HepG2 (cell line): ENCODE results near the gene PTGER4. TPM values are rescaled to one million over a fixed set of nuclear protein-coding genes. Genes with fewer than 3 reads are reported as not detected.

Experiments used
- ATAC-seq: fragments of 200-7000 bp; cut with Tn5 transposase; 3 replicates; pipeline ENCODE4 v1.9.1; 2020; ENCODE audit warnings: mild to moderate bottlenecking, moderate library complexity
- BruUV-seq: library from RNA; stranded (reverse); fragments of 400-500 nt; replicated peaks from 2 replicates; lab custom pipeline; 2021; lab: Mats Ljungman, UMichigan
- CTCF ChIA-PET: fragments of 300-600 bp; formaldehyde crosslinking; extraction: SDS; loops from one replicate; lab custom pipeline; 2021; ENCODE audit warnings: low total read pairs, inconsistent platforms, low intra/inter-chr PET ratio; lab: Yijun Ruan, JAX
- POLR2A ChIA-PET: fragments of 350-600 bp; sonication (Branson Sonifier 250); formaldehyde crosslinking; loops from one replicate; lab custom pipeline; 2020; ENCODE audit warnings: antibody characterized with exemption, inconsistent platforms; lab: Yijun Ruan, JAX
- DNase-seq: peaks from one replicate; pipeline ENCODE4 v3.0.0-alpha.2; 2015; ENCODE audit warnings: low spot score
- FAIRE-seq: peaks from 3 replicates; lab custom pipeline; 2011; peaks lifted over from hg19 to GRCh38; lab: Jason Lieb, UNC
- H2AFZ ChIP-seq: one replicate; pipeline ENCODE4 v1.6.1; 2011; ENCODE audit warnings: low read length, inconsistent platforms
- H3K27ac ChIP-seq: fragments of 300-600 bp; 3 replicates; pipeline ENCODE4 v1.8.0; 2011; ENCODE audit warnings: mixed run types, mild to moderate bottlenecking, mixed read lengths, low read length, inconsistent platforms; ENCODE audit not compliant: insufficient read depth; ENCODE audit errors: extremely low read length
- H3K27me3 ChIP-seq, 2 experiments: fragments of 200-600 bp in 1 of 2; 2 replicates in 1 of 2; 3 replicates in 1 of 2; pipeline versions ENCODE4 v1.6.0 to v1.8.0; 2011; ENCODE audit warnings: low read length in 2 of 2, mild to moderate bottlenecking in 2 of 2, moderate library complexity in 2 of 2, inconsistent platforms in 1 of 2; ENCODE audit not compliant: insufficient read depth in 2 of 2, control insufficient read depth in 1 of 2
- H3K36me3 ChIP-seq, 2 experiments: fragments of 200-600 bp in 1 of 2; replicated peaks in 1 of 2; 2 replicates in 1 of 2; 3 replicates in 1 of 2; pipeline versions ENCODE4 v1.5.1 to v1.8.0; 2011; ENCODE audit warnings: low read length in 2 of 2, inconsistent platforms in 1 of 2; ENCODE audit not compliant: insufficient read depth in 2 of 2, control insufficient read depth in 1 of 2
- H3K4me1 ChIP-seq: 2 replicates; pipeline ENCODE4 v1.5.1; 2012; ENCODE audit warnings: low read length, inconsistent platforms; ENCODE audit not compliant: insufficient read depth
- H3K4me2 ChIP-seq: 2 replicates; pipeline ENCODE4 v1.6.0; 2011; ENCODE audit warnings: low read depth, low read length, inconsistent platforms
- H3K4me3 ChIP-seq, 3 experiments: fragments of 200-600 bp in 1 of 3; sonication (generic), shearing (Covaris generic) in 1 of 3; replicated peaks in 1 of 3; 2 replicates each; pipeline ENCODE4 v1.5.1; 2011 to 2016; ENCODE audit warnings: low read length in 3 of 3, inconsistent platforms in 2 of 3, low read depth in 2 of 3, mild to moderate bottlenecking in 2 of 3, control low read depth in 1 of 3, mixed read lengths in 1 of 3; ENCODE audit not compliant: insufficient read depth in 1 of 3
- H3K79me2 ChIP-seq: one replicate; pipeline ENCODE4 v1.6.1; 2011; ENCODE audit warnings: low read length, inconsistent platforms; ENCODE audit not compliant: insufficient read depth
- H3K9ac ChIP-seq: 2 replicates; pipeline ENCODE4 v1.6.0; 2011; ENCODE audit warnings: mild to moderate bottlenecking, low read depth, low read length, inconsistent platforms; ENCODE audit not compliant: insufficient read depth
- H3K9me3 ChIP-seq: 2 replicates; pipeline ENCODE4 v1.5.1; 2012; ENCODE audit warnings: mild to moderate bottlenecking, low read length
- H4K20me1 ChIP-seq: 2 replicates; pipeline ENCODE4 v1.6.0; 2011; ENCODE audit warnings: inconsistent platforms, mild to moderate bottlenecking, low read length, moderate library complexity; ENCODE audit not compliant: insufficient read depth
- ASH2L ChIP-seq: fragments of 300-600, 200-600 bp; sonication (generic); IDR thresholded peaks from 2 replicates; pipeline ENCODE4 v1.7.0; 2017; ENCODE audit warnings: low read depth, mild to moderate bottlenecking, moderate library complexity, mixed read lengths, low read length; ENCODE audit not compliant: insufficient read length
- CBX1 ChIP-seq: IDR thresholded peaks from one replicate; pipeline ENCODE4 v1.6.1; 2016; ENCODE audit warnings: antibody characterized with exemption, low read depth
- YY1 ChIP-seq: IDR thresholded peaks from 2 replicates; pipeline ENCODE4 v1.6.1; 2011; ENCODE audit warnings: low read length, low read depth, moderate library complexity, mild to moderate bottlenecking; ENCODE audit not compliant: insufficient read depth, insufficient replicate concordance
- ZNF333 ChIP-seq: sonication (generic); formaldehyde crosslinking; IDR thresholded peaks from 2 replicates; pipeline ENCODE4 v1.4.0; 2020; ENCODE audit warnings: mild to moderate bottlenecking, missing genetic modification reagents, borderline replicate concordance
- WGBS: methylation state at CpG from one replicate; pipeline ENCODE4 v1.1.6; 2017; ENCODE audit warnings: low lambda C conversion rate; 5-methylcytosine and 5-hydroxymethylcytosine counted together
- in situ Hi-C: cut with HindIII; loops from 2 replicates; pipeline ENCODE4 v1.10.0; 2017; ENCODE audit warnings: low pct_unique_long_range_greater_than_20kb; ENCODE audit not compliant: extremely low pct_ligation_motif_present
- intact Hi-C: fragments of 100-400 bp; cut with micrococcal nuclease; formaldehyde crosslinking; loops from one replicate; pipeline ENCODE4 v1.10.0; 2022; ENCODE audit not compliant: unreplicated experiment
- polyA plus RNA-seq, 8 experiments: library from polyadenylated mRNA; depleted of rRNA in 3 of 8; stranded (reverse) in 7 of 8; unstranded in 1 of 8; fragments of >200 nt; fragmentation: Illumina TruSeq in 4 of 8; extraction: Trizol in 4 of 8; gene quantifications; 2 replicates each; pipeline versions ENCODE4 v1.2.1 to v1.2.3, GENCODE V29; 2011 to 2016; ENCODE audit warnings: low read depth in 4 of 8, missing spikeins in 1 of 8, mixed read lengths in 1 of 8; ENCODE audit not compliant: insufficient read depth in 1 of 8
- total RNA-seq, 5 experiments: library from RNA; depleted of rRNA; stranded (reverse); fragments of >200 nt; fragmentation: Illumina TruSeq; extraction: Trizol; gene quantifications; 2 replicates each; pipeline ENCODE4 v1.2.3, GENCODE V29; 2016; ENCODE audit warnings: low read depth in 1 of 5
- TF ChIP-seq, protein P1 (sequence below): sonication (generic); formaldehyde crosslinking; IDR thresholded peaks from 2 replicates; pipeline ENCODE4 v1.5.0; 2020; ENCODE audit warnings: missing genetic modification reagents
- TF ChIP-seq, protein P2 (sequence below): sonication (generic); formaldehyde crosslinking; IDR thresholded peaks from 2 replicates; pipeline ENCODE4 v1.8.0; 2022; ENCODE audit warnings: mild to moderate bottlenecking, missing genetic modification reagents, moderate library complexity
- TF ChIP-seq, protein P3 (sequence below): sonication (generic); formaldehyde crosslinking; IDR thresholded peaks from 2 replicates; pipeline ENCODE4 v1.4.0; 2020; ENCODE audit warnings: missing genetic modification reagents
- TF ChIP-seq, protein P4 (sequence below): sonication (generic); formaldehyde crosslinking; IDR thresholded peaks from 2 replicates; pipeline ENCODE4 v1.5.1; 2020; ENCODE audit warnings: mild to moderate bottlenecking, moderate library complexity, missing genetic modification reagents

Gene PTGER4
- total and polyA plus RNA-seq, 2 of the 13 experiments (the other 11 are each of a cell fraction or from before 2014, with no cell fraction given), result 0.01 to 0.11 TPM

DNA sequence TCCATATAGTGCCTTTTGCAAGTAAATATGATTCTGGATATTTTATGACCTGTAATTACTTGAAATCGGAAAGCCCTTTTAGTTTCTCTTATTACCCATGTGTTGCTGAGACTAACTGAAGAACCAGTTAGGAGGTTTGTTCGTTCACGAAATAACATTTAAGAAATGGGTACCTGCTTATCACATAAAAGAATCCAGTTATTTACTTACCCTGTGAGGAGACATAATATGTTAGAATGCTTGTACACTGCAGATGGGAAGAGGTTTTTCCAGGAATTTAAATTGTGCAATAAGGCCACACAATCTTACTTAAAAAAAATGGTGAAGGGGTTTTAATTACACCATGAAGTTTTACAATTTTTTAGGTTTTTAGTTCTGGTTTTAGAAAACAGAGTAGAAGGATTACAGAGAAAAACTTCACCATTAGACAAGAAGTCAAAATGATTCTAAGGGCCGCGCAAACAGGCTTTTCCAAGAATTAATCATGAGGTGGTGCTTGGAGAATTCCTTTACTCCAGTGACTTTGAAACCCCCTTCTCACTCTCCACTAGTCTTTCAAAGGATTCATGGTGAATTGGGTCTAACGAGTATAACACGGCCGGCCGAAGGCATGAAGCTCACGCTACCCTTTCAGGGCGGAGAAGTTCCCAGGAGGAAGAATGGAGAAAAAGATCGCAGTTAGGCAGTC is 1.1 kb upstream of the PTGER4 start:
- H3K4me3 ChIP-seq, result peak overlapping the region in 2 of 3 experiments; percentile 61 to 75; a peak in 3 of 6 replicates
- ATAC-seq (no peak), DNase-seq (no peak), FAIRE-seq (no peak)
- H3K4me1 ChIP-seq, result peaks cover 12% of the 10 kb centered on the region; the same call in 1 of the 2 replicates
- BruUV-seq, result no TSS peak
- TF ChIP-seq, protein P1, sequence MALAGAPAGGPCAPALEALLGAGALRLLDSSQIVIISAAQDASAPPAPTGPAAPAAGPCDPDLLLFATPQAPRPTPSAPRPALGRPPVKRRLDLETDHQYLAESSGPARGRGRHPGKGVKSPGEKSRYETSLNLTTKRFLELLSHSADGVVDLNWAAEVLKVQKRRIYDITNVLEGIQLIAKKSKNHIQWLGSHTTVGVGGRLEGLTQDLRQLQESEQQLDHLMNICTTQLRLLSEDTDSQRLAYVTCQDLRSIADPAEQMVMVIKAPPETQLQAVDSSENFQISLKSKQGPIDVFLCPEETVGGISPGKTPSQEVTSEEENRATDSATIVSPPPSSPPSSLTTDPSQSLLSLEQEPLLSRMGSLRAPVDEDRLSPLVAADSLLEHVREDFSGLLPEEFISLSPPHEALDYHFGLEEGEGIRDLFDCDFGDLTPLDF, result no peak
- TF ChIP-seq, protein P2, sequence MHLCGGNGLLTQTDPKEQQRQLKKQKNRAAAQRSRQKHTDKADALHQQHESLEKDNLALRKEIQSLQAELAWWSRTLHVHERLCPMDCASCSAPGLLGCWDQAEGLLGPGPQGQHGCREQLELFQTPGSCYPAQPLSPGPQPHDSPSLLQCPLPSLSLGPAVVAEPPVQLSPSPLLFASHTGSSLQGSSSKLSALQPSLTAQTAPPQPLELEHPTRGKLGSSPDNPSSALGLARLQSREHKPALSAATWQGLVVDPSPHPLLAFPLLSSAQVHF (CRISPR knock-in tag), result no peak
- TF ChIP-seq ZNF333 (CRISPR knock-in tag), result no peak
- no peak for TF ChIP-seq CBX1
- TF ChIP-seq, protein P3, sequence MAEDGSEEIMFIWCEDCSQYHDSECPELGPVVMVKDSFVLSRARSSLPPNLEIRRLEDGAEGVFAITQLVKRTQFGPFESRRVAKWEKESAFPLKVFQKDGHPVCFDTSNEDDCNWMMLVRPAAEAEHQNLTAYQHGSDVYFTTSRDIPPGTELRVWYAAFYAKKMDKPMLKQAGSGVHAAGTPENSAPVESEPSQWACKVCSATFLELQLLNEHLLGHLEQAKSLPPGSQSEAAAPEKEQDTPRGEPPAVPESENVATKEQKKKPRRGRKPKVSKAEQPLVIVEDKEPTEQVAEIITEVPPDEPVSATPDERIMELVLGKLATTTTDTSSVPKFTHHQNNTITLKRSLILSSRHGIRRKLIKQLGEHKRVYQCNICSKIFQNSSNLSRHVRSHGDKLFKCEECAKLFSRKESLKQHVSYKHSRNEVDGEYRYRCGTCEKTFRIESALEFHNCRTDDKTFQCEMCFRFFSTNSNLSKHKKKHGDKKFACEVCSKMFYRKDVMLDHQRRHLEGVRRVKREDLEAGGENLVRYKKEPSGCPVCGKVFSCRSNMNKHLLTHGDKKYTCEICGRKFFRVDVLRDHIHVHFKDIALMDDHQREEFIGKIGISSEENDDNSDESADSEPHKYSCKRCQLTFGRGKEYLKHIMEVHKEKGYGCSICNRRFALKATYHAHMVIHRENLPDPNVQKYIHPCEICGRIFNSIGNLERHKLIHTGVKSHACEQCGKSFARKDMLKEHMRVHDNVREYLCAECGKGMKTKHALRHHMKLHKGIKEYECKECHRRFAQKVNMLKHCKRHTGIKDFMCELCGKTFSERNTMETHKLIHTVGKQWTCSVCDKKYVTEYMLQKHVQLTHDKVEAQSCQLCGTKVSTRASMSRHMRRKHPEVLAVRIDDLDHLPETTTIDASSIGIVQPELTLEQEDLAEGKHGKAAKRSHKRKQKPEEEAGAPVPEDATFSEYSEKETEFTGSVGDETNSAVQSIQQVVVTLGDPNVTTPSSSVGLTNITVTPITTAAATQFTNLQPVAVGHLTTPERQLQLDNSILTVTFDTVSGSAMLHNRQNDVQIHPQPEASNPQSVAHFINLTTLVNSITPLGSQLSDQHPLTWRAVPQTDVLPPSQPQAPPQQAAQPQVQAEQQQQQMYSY (CRISPR knock-in tag), result no peak
- no peak for TF ChIP-seq YY1
- no peak for TF ChIP-seq ASH2L
- TF ChIP-seq, protein P4, sequence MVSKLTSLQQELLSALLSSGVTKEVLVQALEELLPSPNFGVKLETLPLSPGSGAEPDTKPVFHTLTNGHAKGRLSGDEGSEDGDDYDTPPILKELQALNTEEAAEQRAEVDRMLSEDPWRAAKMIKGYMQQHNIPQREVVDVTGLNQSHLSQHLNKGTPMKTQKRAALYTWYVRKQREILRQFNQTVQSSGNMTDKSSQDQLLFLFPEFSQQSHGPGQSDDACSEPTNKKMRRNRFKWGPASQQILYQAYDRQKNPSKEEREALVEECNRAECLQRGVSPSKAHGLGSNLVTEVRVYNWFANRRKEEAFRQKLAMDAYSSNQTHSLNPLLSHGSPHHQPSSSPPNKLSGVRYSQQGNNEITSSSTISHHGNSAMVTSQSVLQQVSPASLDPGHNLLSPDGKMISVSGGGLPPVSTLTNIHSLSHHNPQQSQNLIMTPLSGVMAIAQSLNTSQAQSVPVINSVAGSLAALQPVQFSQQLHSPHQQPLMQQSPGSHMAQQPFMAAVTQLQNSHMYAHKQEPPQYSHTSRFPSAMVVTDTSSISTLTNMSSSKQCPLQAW, result no peak
- POLR2A ChIA-PET, result no interaction called here
- no peaks in the 10 kb centered on the region for H3K36me3 ChIP-seq
- WGBS, result 10% methylated on average over 9 of the region's 12 CpGs
- H3K79me2 ChIP-seq, result no peaks in the 10 kb centered on the region
- H3K27ac ChIP-seq, result no peak overlapping the region
- no peaks in the 10 kb centered on the region for H4K20me1 ChIP-seq
- peaks cover 1 to 7% of the 10 kb centered on the region in 2 experiments; a peak in 2 of 5 replicates for H3K27me3 ChIP-seq
- no peaks in the 10 kb centered on the region for H3K9me3 ChIP-seq
- H2AFZ ChIP-seq, result no peak overlapping the region
- peak overlapping the region; percentile 86 for H3K4me2 ChIP-seq
- CTCF ChIA-PET, result no interaction called here
- intact Hi-C loops, result no loop called here
- H3K9ac ChIP-seq, result no peak overlapping the region
- in situ Hi-C loops, result loop anchor here (25.0 kb wide), 1 partner anchor 1091 kb away; no protein-coding TSS in a partner anchor
